NCI-H345 (cell line): ENCODE data around the gene ADAMTSL1.

Experiments
- DNase-seq: peaks from one replicate; lab custom pipeline; 2025; lab: John Stamatoyannopoulos, UW

ADAMTSL1 gene

DNA sequence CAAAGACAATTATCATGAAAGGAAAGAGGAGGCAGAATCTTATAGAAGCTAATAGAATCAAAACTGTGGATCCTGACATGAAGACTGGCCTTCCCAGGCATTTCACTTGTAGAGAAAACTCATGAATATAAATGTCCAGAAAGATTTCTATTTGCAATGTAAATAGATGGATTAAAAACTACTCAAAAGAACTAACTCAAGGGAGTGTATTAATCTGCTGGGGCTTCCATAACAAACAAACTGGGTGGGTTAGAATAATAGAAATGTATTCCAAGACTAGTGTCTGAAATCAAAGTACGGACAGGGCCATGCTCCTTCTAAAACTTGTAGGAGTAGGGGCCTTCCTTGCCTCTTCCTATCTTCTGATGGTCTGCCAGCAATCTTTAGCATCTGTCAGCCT is 267.4 kb downstream of the ADAMTSL1 start:
- no peak for DNase-seq

- no peak for DNase-seq
Measured at GRCh38 chr9:18741945-18742344, 268.0 kb downstream of the ADAMTSL1 start.

DNA sequence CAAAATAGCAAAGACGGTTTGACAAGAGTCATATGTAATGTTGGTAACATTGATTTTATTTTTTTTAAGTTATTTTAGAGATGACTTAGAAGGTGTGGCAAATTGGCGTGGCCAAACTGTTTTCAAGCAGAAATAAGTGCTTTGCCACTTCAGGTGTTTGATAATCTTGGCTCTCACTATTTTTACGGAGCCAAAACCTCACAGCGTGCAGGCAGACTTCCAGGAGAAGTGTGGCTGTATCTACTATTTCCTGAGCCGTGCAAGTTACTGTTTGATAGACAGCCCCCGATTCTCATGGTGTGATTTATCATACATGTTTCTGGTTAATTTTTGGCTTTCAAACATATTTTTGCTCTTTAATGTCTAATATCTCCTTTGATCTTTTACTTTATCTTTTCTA is 269.5 kb downstream of the ADAMTSL1 start:
- DNase-seq = no peak

GRCh38 chr9:18743971-18744370 is 270.0 kb downstream of the ADAMTSL1 start:
- DNase-seq = no peak

DNA sequence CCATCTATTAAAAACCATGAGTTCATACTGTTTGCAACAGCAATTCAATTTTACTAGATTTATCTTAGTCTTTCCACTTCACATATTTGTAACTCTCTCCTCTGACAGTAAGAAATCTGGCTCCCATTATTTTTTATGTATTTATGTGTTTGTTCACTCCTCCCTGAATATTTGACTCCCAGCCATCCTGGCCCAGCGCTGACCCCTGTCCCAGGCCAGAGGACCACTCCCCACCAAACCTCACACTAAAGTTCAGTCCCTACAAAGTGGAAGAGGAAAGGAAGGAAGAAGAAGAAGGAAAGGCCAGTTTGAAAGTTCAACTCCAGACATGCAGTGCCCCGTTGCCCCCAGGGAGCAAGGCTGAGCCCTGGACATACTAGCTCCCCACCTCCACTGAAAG is 271.8 kb downstream of the ADAMTSL1 start:
- no peak for DNase-seq

DNA sequence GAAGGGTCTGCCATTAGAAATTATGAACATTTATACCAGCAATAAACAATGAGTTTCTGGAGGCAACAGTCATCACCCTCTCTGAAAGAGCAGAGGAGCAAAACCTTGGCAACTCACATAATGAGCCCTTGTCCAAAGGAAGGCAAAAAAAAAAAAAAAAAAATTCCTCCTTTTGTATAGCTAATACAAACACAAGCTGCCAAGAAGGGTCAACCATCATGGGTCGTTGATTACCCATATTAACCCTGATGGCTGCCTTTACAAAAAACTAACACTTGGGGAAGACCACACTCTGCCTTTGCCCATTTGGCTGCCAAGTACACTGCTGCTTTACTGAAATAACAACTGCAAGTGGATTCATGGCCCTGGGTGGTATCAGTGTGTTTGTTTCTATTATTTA is 272.7 kb downstream of the ADAMTSL1 start:
- no peak for DNase-seq

DNA sequence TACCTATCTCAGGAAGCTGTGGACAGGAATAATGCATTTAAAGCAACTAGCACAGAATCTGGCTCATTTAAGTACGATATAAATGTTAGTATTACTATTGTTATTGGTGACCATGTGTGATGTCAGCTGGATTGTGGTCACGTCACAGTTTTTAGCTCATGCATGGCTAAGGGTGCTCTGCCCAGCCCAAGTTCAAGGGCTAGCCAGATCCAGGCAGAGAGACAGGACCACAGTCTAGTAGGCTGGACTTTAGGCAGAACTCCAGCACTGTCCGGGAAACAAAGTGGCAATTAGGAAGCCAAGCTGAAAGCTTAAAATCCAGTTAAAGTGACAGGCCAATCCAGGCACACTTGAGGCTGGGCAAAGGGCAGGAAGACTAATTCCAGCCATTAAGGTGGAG is 273.6 kb downstream of the ADAMTSL1 start:
- DNase-seq = no peak

GRCh38 chr9:18748251-18748701 is 274.3 kb downstream of the ADAMTSL1 start:
- no peak for DNase-seq

GRCh38 chr9:18749711-18750110 is 275.8 kb downstream of the ADAMTSL1 start:
- DNase-seq = no peak

- no peak for DNase-seq
Measured at GRCh38 chr9:18753904-18754303, 280.0 kb downstream of the ADAMTSL1 start.

GRCh38 chr9:18754537-18754936 is 280.6 kb downstream of the ADAMTSL1 start:
- DNase-seq = no peak

GRCh38 chr9:18755263-18755662 is 281.3 kb downstream of the ADAMTSL1 start:
- no peak for DNase-seq

DNA sequence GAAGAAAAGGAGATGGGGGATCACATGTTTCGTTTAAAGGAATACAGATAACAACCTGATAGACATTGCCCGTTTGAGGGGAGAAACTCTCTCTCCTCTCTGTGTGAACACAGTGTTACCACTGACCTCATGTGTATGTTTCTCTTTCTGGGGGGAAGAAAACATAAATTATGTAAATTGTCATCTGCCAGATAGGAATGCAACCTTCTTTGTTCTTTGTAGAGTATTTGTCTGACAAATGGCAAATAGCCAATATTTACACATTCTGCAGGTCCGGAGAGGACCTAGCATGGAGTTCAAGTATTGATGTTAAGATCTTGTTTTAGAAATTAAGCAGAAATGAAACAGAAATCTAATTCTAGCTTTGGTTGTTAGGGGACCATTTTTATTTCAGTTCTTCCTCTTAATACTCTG is 282.8 kb downstream of the ADAMTSL1 start:
- peak; percentile 11 for DNase-seq

GRCh38 chr9:18759827-18760226 is 285.9 kb downstream of the ADAMTSL1 start:
- DNase-seq = no peak

DNA sequence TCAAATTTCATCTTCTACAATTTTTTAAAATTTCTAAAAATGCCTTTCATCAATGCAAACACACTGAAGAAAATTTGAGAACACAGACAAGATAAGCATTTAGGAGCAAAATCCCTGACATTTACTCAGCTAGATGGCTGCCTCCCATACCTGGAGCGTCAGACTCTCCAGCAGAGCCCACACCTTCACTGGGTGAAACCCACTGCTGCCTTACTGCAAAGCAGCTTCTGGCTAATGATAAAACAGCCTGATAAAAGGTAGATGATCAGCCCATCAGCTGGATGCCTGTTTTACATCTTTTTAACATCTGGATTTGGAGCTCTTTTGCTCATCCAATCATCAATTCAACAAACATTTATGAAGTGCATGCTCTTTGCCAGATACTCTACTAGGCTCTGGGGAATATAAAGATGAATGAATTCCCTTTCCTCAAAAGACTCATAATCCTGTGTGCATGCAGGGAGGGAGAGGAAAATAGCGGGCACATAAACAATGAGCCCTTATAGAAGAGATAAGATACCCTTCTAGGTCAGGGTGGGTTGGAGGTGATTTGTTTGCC is 287.9 kb downstream of the ADAMTSL1 start:
- peak; percentile 43 for DNase-seq

- no peak for DNase-seq
Measured at GRCh38 chr9:18766989-18767550, 293.1 kb downstream of the ADAMTSL1 start.

DNA sequence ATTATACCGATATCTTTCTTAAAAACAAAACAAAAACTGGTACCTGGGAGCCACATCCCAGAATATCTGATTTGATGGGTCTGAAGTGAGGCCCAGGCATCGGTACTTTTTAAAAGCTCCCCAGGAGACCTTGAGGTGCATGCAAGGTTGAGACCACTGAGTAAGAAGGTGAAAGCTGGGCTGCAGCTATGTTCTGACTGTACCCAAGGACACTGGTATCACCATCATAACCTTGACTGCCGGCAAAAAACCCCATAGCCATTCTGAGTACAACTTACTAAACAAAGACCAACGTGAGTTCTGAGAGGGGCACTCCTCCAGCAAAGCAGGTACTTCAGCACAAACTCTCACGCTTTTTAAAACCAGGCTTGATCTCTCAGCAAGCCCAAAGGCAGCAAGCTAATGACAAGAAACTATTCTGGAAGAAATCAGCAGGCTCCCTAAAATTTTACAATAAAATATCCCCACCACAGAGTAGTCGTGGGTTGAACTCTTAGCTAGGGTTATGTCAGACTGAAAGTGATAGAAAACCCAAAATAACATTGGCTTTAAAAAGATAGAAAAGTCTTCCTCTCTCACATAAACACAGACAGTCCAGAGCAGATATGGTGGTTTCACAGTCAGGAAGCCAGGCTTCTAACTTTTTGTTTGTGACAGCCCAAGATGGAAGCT is 295.1 kb downstream of the ADAMTSL1 start:
- DNase-seq = no peak

GRCh38 chr9:18770131-18770908 is 296.4 kb downstream of the ADAMTSL1 start:
- no peak for DNase-seq

GRCh38 chr9:18771011-18771410 is 297.1 kb downstream of the ADAMTSL1 start:
- DNase-seq = no peak

- DNase-seq = no peak
Measured at GRCh38 chr9:18771763-18772162, 297.8 kb downstream of the ADAMTSL1 start.

- DNase-seq = no peak
Measured at GRCh38 chr9:18775241-18775640, 301.3 kb downstream of the ADAMTSL1 start.

DNA sequence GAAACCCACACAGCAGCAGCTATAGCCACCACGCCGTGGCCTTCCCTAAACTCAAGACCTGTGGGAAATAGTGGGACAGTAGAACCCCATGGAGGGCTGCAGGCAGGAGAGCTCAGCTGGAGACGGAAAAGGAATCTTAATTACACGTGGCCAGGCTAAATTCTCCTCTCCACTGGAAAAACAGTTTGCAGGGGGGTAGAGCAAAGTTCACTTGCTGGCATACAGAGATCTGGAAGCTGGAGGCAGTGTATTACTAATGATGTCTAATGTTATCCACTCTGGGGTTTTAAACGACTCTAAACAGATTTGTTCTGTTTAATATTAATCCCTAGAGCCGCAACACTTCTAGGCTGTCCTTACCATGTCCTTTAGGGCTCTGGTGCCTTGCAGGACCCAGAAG is 302.0 kb downstream of the ADAMTSL1 start:
- no peak for DNase-seq
